Measurements from ENCODE around the gene SRM.
A peak's percentile ranks its signal among the peaks of the same experiment; 100 is the strongest.

Gene SRM

DNA sequence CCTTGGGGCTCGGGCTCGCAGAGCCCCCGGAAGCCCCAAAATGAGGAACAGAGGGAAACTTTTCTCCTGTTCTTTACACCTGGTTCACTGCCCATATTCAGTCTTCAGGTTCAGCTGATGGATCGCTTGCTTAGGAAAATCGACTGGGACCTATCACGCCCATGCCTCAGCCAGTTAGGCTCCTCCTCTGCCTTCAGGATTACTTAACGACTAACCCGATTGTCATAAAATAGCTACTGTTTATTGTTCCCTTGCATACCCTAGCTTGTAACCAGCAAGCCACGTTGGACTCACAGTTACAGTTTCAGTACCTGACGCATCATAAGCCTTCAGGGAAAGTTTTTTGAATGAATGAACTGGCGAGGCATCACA, 46.7 kb downstream of the SRM start:
- DNase-seq (ENCODE audit: low spot score), result peak; percentile 5

DNA sequence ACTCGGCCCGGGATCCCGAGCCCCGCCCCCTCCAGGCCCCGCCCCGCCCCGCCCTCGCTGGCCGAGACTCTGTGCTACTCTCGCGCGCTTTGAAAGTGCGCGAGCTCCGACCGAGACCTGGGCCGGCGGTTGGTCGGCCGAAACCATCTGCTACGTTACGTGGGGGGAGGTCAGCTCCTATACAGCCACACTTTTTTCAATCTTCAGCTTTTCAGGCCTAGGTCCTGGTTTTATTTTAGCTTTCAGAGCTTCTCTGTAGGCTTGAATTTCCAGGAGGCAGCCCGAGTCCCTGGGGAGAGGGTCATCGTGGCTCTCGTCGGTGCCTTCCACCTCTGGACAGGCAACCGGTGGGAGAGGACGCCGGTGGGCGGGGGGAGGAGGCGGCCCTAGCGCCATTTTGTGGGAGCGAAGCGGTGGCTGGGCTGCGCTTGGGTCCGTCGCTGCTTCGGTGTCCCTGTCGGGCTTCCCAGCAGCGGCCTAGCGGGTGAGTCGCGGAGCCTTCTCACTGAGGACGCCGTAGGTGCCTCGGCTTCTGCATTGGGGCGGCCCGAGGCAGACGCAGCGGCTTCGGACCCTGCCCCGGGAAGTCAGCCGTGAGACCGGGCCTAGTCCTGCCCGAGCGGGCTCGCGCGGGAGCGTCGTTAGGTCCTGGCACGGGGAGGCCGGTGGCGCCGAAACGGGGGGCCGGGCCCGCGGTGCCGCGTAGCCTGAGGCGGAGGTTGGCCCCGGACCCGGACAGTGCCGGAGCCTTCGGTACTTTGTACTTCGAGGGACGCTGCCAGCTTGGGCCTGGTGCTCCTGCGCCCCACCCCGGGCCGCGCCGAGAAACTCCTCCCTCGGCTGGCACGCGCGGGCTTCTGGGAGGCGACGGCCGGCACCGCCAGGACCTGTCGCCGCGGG, 47.3 kb downstream of the SRM start, which contains the start of gene TARDBP:
TARDBP (plus strand) TSS at position 395 of the 900 bp plus-strand sequence. CDS start 1,074 bp downstream, outside the sequence.
- peak; percentile 80 for DNase-seq (ENCODE audit: low spot score)
